GM18517 (cell line): ENCODE measurements around the gene NBAS.
"Not testable (repeated sequence)": the region's sequence is repeated elsewhere in the genome, so short reads cannot be mapped to it uniquely, and the experiment has no call there.

Experiments used
- ATAC-seq: cut with Tn5 transposase; IDR thresholded peaks from one replicate; pipeline ENCODE4 v1.9.1; 2021; ENCODE audit warnings: mild to moderate bottlenecking, moderate library complexity; ENCODE audit not compliant: unreplicated experiment

Gene NBAS

DNA sequence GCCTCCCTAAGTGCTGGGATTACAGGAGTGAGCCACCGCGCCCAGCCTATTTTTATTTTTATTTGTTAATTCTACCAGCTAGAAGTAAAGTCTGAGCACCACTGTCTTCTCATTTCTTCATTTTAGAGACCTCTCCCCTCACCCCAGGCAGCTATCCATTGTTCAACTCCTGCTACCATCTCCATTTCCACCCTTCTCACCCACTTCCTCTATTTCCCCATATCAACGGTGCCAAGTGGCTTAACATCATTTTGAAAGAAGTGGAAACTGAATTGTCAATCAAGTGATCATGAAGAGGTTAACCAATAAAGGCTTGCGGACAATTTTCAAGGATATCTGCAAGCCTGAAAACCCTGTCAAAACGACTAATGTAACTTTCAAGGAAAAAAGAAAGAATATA, 323.1 kb downstream of the NBAS start:
- ATAC-seq = no peak

DNA sequence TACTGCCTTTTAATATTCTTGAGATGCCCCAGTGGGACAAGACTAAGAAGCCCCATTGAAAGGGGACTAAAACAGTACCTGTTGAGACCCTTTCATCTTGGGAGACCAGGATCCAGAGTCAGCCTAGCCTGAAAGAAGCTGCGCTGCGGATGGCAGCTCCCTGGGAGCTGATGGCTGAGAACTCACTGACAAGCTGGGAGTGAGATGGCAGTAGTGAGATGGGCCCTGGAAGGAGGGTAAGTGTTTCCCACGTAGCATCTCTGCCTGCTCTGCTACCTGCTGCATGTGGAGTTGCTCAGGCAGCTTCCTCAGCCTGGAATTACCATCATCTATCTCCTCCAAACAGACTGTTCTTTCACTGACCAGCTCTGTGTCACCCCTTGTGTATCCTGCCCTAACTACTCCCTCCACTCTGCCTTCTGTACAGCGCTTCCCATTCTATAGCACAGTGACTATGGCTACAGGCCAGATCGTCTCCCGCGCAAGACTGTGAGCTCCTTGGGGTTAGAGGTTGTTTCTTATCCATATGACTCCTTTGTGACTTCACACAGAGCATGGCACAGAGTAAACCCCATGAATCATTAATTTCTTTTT, 330.4 kb downstream of the NBAS start:
- ATAC-seq = no peak

DNA sequence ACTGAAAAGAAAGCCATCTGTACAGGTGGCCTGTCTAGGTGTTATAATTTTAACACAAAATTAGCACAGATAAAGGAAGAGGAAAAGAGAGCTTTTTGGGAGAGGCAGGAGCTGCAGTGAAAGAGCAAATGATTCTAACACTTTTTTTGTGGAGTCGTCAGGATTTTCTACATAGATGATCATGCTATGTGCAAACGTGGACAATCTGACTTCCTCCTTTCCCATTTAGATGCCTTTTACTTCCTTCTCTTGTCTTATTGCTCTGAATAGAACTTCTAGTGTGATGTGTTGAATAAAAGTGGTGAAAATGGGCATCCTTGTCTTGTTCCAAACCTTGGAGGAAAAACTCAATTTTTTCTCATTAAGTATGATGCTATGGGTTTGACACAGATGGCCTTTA, 334.5 kb downstream of the NBAS start:
- ATAC-seq = no peak

DNA sequence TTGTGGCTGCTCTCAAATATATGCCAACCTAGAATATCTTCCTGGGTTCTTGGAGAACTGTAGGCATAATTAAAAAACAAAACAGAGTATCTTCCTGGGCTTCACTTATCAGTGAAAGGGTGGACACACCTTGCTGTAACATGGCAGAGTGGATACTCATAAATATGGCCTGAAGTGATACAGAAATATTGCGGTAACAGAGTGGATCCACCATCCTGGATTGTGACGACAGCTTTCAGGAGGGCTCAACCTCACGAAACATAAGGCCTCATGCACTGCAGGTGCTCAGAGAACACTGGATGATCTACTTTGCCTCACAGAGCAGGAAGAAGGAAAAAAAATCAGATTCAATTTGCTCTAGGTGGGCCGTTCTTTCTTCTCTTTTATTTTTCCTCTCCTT, 336.0 kb downstream of the NBAS start:
- no peak for ATAC-seq

- no peak for ATAC-seq
These were observed 336.5 kb downstream of the NBAS start for GRCh38 chr2:15224641-15225040.

- no peak for ATAC-seq
These were observed 337.2 kb downstream of the NBAS start for GRCh38 chr2:15223887-15224286.

DNA sequence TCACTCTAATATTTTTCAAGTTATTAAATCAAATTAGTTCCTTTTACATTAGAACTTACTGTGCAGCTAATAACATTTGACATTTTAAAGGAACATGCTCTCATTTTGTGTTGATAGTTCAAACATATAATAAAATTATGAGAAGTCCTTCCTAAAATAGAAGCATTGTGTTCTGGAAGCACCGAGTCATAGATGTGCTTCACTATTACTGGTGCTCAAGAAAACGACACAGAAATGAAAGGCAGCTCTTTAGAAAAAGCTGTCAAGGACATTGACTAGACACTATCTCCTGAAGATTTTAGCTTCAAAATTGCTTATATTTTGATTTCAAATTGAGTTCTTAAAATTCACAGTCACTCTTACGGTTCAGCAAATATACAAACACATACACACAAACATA, 338.3 kb downstream of the NBAS start:
- no peak for ATAC-seq

DNA sequence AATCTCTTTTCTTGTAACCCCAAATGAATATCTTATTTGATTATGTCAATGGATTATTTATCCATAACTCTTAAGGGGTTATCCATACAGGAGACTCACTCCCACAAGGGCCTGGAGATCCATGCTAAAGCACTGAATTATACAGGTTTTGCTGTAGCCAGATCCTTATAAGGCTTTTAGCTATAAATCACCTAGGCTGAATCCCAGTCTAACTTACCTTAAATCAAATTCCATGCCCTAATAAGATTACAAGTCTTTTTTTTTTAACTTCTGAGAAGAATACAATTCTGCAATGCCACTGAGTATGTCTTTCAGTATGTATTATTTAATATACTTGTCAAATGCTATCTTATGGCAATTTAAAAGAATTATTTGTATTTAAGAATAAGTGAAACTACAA, 340.5 kb downstream of the NBAS start:
- no peak for ATAC-seq

GRCh38 chr2:15218423-15219086, 342.6 kb downstream of the NBAS start:
- ATAC-seq = no peak

GRCh38 chr2:15212249-15212648, 348.9 kb downstream of the NBAS start:
- ATAC-seq = no peak

GRCh38 chr2:15210542-15210941, 350.6 kb downstream of the NBAS start:
- ATAC-seq = not testable (repeated sequence)

DNA sequence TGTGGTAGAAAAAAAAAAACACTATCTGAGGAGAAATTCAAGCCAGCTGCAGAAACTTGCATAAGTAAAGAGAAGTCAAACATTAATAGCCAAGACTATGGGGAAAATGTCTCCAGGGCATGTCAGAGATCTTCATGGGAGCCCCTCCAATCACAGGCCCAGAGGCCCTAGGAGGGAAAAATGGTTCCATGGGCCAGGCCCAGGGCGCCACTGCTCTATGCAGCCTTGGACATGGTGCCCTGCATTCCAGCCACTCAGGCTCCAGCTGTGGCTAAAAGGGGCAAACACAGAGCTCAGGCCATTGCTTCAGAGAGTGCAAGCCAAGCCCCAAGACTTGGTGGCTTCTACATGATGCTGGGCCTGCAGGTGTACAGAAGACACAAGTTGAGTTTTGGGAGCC, 354.7 kb downstream of the NBAS start:
- no peak for ATAC-seq

DNA sequence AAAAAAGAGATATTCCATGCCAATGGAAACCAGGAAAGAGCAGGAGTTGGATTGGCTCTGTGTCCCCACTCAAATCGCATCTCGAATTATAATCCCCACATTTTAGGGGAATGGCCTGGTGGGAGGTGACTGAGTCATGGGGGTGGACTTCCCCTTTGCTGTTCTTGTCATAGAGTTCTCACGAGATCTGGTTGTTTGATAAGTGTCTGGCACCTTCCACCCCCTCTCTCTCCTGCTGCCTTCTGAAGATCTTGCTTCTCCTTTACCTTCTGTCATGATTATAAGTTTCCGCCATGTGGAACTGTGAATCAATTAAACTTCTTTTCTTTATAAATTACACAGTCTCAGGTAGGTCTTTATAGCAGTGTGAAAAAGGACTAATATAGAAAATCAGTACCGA, 355.6 kb downstream of the NBAS start:
- ATAC-seq = no peak

- ATAC-seq = no peak
These were observed 360.1 kb downstream of the NBAS start for GRCh38 chr2:15201009-15201408.

DNA sequence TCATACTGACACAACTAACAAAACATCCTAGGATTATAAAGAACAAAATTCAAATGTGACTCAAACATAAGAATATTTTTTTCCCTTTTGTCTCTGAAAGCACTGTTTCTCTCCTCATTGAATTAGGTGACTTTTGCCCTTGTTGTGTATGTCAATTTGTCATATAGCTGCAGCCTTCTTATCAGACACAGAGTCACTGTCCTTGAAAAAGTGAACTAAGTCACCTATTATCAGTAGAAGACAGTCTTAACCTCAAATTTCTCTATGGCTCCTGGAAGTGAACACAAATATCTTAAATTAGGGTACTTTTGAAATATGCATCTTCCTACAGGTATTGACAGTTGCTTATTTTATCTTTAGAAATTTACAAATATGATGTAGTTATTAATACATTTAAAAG, 360.6 kb downstream of the NBAS start:
- ATAC-seq = no peak

DNA sequence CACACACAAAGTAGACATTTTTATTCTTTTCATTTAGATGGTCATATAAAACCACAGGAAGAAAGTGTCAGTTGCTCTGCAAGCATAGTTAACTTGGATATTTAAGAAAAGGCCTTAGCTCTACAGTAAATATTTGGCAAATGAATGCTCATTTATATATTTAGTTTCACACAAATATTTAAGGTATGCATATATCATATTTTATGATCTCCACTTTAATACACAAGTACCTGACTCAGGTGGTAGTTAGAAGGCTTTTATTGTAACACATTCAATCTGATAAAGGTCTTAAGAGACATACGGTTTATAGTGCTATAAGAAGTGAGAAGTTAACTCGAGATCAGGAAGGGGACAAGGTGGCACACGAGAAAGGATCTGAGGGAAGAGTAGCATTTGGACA, 363.1 kb downstream of the NBAS start:
- ATAC-seq = no peak

- no peak for ATAC-seq
These were observed 365.3 kb downstream of the NBAS start for GRCh38 chr2:15195813-15196212.

DNA sequence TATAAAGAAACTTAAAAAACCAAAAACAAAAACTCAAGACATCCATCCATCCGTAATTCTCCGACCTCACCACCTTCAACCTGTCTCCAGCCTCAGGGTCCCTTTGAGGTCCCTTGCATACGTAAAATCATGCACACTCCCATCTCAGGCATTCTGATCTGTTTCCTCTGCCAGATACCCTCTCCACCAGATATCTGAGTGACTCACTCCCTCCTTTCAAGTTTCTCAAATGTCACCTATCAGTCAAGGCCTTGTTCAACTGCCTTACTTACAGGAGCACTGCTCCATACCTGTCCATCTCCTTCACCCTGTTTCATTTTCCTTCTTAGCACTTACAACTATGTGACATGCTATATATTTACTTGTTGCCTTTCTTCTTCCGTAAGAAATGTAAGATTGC, 369.3 kb downstream of the NBAS start:
- ATAC-seq = no peak

- ATAC-seq = no peak
These were observed 371.9 kb downstream of the NBAS start for GRCh38 chr2:15189216-15189615.

GRCh38 chr2:15187702-15188101, 373.4 kb downstream of the NBAS start:
- no peak for ATAC-seq

DNA sequence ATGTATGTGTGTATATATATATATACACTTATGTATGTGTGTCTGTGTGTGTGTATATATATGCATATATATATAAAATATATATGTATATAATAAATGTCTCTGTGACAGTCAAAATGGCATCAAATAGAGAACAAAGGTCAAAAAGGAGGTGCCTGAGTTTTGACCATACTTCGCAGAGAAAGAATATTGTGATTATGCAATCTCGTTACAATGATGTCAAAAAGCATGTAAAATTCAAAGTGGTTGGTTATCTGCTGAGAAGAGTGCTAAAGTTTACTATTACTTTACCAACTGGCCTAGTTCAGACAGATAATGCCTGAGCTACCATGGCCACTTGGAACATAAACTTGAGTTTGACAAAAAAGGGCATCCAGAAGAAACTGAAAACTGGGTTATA, 375.0 kb downstream of the NBAS start:
- ATAC-seq = no peak

DNA sequence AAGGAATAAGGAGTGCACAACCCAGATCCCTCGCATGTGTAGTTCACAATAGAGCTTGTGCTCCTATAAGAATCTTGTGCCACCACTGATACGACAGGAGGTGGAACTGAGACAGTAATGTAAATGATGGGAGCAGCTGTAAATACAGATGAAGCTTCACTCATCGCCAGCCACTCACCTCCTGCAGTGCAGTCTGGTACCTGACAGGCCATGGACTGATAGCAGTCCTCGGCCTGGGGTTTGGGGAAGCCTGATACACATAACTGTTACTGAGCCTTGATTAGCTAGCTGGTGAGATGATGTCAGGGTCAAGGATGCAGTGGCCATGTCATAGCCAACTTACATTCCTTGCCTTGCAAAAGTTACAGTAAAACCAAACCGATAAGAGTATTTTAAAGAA, 376.6 kb downstream of the NBAS start:
- no peak for ATAC-seq

- ATAC-seq = no peak
These were observed 378.9 kb downstream of the NBAS start for GRCh38 chr2:15182275-15182674.
